Panc1 (cell line): Measurements from ENCODE around the gene AFF3.

Experiments used
- POLR2AphosphoS5 ChIP-seq: IDR thresholded peaks from 2 replicates; pipeline ENCODE4 v1.6.1; 2012; ENCODE audit warnings: mild to moderate bottlenecking, low read depth, low read length, moderate library complexity
- TF ChIP-seq, protein P1 (sequence below), 2 experiments: IDR thresholded peaks; 2 replicates each; pipeline ENCODE4 v1.6.1; 2011 to 2012; ENCODE audit warnings: low read depth in 2 of 2, control low read depth in 1 of 2, low read length in 1 of 2, mild to moderate bottlenecking in 1 of 2, moderate library complexity in 1 of 2; ENCODE audit not compliant: insufficient read depth in 1 of 2

DNA sequence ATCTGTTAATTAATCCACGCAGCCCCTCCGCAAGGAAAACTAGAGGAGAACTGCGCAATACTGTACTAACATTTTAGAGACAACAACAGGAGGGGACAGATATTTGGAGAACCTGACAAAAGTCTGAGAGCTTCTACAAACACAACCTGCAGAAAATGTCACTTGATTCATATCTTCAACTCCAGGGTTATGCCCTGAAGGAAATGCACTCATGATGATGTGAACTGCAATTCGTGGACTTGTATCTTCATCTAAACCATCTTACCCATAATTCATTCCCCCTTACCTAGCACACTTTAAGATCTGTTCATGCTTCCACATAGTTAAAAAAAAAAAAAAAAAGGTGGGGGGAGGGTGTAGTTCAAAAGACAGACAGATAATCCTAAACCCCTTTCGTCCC, 75.5 kb downstream of the AFF3 start:
- TF ChIP-seq, protein P1, sequence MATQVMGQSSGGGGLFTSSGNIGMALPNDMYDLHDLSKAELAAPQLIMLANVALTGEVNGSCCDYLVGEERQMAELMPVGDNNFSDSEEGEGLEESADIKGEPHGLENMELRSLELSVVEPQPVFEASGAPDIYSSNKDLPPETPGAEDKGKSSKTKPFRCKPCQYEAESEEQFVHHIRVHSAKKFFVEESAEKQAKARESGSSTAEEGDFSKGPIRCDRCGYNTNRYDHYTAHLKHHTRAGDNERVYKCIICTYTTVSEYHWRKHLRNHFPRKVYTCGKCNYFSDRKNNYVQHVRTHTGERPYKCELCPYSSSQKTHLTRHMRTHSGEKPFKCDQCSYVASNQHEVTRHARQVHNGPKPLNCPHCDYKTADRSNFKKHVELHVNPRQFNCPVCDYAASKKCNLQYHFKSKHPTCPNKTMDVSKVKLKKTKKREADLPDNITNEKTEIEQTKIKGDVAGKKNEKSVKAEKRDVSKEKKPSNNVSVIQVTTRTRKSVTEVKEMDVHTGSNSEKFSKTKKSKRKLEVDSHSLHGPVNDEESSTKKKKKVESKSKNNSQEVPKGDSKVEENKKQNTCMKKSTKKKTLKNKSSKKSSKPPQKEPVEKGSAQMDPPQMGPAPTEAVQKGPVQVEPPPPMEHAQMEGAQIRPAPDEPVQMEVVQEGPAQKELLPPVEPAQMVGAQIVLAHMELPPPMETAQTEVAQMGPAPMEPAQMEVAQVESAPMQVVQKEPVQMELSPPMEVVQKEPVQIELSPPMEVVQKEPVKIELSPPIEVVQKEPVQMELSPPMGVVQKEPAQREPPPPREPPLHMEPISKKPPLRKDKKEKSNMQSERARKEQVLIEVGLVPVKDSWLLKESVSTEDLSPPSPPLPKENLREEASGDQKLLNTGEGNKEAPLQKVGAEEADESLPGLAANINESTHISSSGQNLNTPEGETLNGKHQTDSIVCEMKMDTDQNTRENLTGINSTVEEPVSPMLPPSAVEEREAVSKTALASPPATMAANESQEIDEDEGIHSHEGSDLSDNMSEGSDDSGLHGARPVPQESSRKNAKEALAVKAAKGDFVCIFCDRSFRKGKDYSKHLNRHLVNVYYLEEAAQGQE (IDR thresholded peaks at IDR 0.05; ENCODE audit: insufficient read depth in 1 of 2, low read depth in 2 of 2, low read length in 1 of 2): no peak
- TF ChIP-seq POLR2AphosphoS5: no peak
